A549 (cell line): ENCODE results near the gene DMAP1.

Source experiments
- BHLHE40 ChIP-seq: IDR thresholded peaks from 2 replicates; pipeline ENCODE4 v1.6.1; 2012; ENCODE audit warnings: low read depth, low read length, inconsistent platforms
- CEBPB ChIP-seq, 2 experiments: fragments of >200 bp in 1 of 2; sonication (Bioruptor Twin) in 1 of 2; formaldehyde crosslinking in 1 of 2; IDR thresholded peaks; 2 replicates each; pipeline ENCODE4 v1.6.1; 2012 to 2016
- EHMT2 ChIP-seq: fragments of 200-600 bp; sonication (generic); IDR thresholded peaks from 2 replicates; pipeline ENCODE4 v1.6.1; 2016; ENCODE audit warnings: antibody characterized with exemption, low read depth, mild to moderate bottlenecking, moderate library complexity
- EP300 ChIP-seq, 2 experiments: fragments of >200 bp; sonication (Bioruptor Twin); formaldehyde crosslinking; IDR thresholded peaks; 2 replicates in 1 of 2; 3 replicates in 1 of 2; pipeline ENCODE4 v1.6.1; 2016 to 2017
- JUNB ChIP-seq: fragments of >200 bp; sonication (Bioruptor Twin); formaldehyde crosslinking; IDR thresholded peaks from 2 replicates; pipeline ENCODE4 v1.6.1; 2016
- MAFK ChIP-seq: fragments of 450-650 bp; IDR thresholded peaks from 2 replicates; pipeline ENCODE4 v1.6.1; 2014; ENCODE audit not compliant: partially characterized antibody
- POLR2A ChIP-seq: IDR thresholded peaks from 2 replicates; pipeline ENCODE4 v1.6.1; 2012; ENCODE audit warnings: mild to moderate bottlenecking, low read length
- SMC3 ChIP-seq: fragments of >200 bp; sonication (Bioruptor Twin); formaldehyde crosslinking; IDR thresholded peaks from 3 replicates; pipeline ENCODE4 v1.6.1; 2018; ENCODE audit warnings: inconsistent platforms
- SREBF2 ChIP-seq: fragments of 450-650 bp; IDR thresholded peaks from 2 replicates; pipeline ENCODE4 v1.6.1; 2014; ENCODE audit warnings: mild to moderate bottlenecking, moderate library complexity
- TFCP2L1 ChIP-seq: fragments of 250-450 bp; sonication (Bioruptor Pico); IDR thresholded peaks from 2 replicates; pipeline ENCODE4 v1.5.0; 2021; ENCODE audit warnings: mild to moderate bottlenecking
- TF ChIP-seq, protein P1 (sequence below): fragments of >200 bp; sonication (Bioruptor Twin); formaldehyde crosslinking; IDR thresholded peaks from 3 replicates; pipeline ENCODE4 v1.5.1; 2016
- TF ChIP-seq, protein P2 (sequence below): fragments of 150-350 bp; IDR thresholded peaks from 2 replicates; pipeline ENCODE4 v1.6.1; 2014; ENCODE audit warnings: low read depth, mild to moderate bottlenecking, low read length
- TF ChIP-seq, protein P3 (sequence below): fragments of 250-450 bp; sonication (Bioruptor Pico); IDR thresholded peaks from 2 replicates; pipeline ENCODE4 v1.5.0; 2021; ENCODE audit warnings: mild to moderate bottlenecking, moderate library complexity, borderline replicate concordance

- TF ChIP-seq, protein P1, sequence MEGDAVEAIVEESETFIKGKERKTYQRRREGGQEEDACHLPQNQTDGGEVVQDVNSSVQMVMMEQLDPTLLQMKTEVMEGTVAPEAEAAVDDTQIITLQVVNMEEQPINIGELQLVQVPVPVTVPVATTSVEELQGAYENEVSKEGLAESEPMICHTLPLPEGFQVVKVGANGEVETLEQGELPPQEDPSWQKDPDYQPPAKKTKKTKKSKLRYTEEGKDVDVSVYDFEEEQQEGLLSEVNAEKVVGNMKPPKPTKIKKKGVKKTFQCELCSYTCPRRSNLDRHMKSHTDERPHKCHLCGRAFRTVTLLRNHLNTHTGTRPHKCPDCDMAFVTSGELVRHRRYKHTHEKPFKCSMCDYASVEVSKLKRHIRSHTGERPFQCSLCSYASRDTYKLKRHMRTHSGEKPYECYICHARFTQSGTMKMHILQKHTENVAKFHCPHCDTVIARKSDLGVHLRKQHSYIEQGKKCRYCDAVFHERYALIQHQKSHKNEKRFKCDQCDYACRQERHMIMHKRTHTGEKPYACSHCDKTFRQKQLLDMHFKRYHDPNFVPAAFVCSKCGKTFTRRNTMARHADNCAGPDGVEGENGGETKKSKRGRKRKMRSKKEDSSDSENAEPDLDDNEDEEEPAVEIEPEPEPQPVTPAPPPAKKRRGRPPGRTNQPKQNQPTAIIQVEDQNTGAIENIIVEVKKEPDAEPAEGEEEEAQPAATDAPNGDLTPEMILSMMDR: no peak
- TF ChIP-seq, protein P2, sequence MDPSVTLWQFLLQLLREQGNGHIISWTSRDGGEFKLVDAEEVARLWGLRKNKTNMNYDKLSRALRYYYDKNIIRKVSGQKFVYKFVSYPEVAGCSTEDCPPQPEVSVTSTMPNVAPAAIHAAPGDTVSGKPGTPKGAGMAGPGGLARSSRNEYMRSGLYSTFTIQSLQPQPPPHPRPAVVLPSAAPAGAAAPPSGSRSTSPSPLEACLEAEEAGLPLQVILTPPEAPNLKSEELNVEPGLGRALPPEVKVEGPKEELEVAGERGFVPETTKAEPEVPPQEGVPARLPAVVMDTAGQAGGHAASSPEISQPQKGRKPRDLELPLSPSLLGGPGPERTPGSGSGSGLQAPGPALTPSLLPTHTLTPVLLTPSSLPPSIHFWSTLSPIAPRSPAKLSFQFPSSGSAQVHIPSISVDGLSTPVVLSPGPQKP: no peak
- TF ChIP-seq SMC3 (no peak), CEBPB (IDR thresholded peaks at IDR 0.05) (no peak), POLR2A (no peak), BHLHE40 (no peak), EP300 (IDR thresholded peaks at IDR 0.05) (no peak), MAFK (no peak), SREBF2 (no peak), JUNB (no peak), TFCP2L1 (CRISPR knock-in tag) (no peak), EHMT2 (no peak)
- TF ChIP-seq, protein P3, sequence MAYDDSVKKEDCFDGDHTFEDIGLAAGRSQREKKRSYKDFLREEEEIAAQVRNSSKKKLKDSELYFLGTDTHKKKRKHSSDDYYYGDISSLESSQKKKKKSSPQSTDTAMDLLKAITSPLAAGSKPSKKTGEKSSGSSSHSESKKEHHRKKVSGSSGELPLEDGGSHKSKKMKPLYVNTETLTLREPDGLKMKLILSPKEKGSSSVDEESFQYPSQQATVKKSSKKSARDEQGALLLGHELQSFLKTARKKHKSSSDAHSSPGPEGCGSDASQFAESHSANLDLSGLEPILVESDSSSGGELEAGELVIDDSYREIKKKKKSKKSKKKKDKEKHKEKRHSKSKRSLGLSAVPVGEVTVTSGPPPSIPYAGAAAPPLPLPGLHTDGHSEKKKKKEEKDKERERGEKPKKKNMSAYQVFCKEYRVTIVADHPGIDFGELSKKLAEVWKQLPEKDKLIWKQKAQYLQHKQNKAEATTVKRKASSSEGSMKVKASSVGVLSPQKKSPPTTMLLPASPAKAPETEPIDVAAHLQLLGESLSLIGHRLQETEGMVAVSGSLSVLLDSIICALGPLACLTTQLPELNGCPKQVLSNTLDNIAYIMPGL (CRISPR knock-in tag): no peak
These were observed 30.7 kb downstream of the DMAP1 start for GRCh38 chr1:44243782-44244495.
